ENCODE measurements around the gene PATJ.

DNA sequence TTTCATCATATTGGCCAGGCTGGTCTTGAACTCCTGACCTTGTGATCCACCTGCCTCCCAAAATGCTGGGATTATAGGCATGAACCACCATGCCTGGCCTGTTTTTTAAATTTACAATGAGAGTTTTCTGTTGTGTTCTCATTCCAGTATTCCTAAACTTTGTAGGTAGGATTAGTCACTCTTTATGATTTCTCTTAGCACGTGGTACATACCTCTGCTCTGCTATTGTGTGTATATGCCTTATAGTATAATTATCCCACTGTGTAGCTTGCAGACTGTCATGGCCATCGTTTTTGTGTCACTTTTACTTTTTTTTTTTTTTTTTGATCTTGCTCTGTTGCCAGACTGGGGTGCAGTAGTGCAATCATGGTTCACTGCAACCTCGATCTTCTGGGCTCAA is 14.5 kb downstream of the PATJ start:
- no peak for TF ChIP-seq CTCF (conservative IDR thresholded peaks at IDR 0.05; ENCODE audit: low read depth, low read length)
- no peak for TF ChIP-seq EZH2 (IDR thresholded peaks at IDR 0.05; ENCODE audit: low read length, unreplicated experiment)
